Kidney epithelial cell (primary cell): Measurements from ENCODE around the gene ATM. TPM values are rescaled to one million over a fixed set of nuclear protein-coding genes. Genes with fewer than 3 reads are reported as not detected.

Experiments
- DNase-seq: peaks from one replicate; pipeline ENCODE4 v3.0.0-alpha.2; 2010; ENCODE audit warnings: low read depth
- H3K27me3 ChIP-seq: 2 replicates; pipeline ENCODE4 v1.6.0; 2011; ENCODE audit warnings: low read length; ENCODE audit not compliant: control insufficient read depth, insufficient read depth
- H3K36me3 ChIP-seq: 2 replicates; pipeline ENCODE4 v1.5.1; 2011; ENCODE audit warnings: low read length; ENCODE audit not compliant: control insufficient read depth, insufficient read depth
- H3K4me3 ChIP-seq: 2 replicates; pipeline ENCODE4 v1.5.1; 2011; ENCODE audit warnings: low read depth, mild to moderate bottlenecking, control low read depth, low read length
- CTCF ChIP-seq: IDR thresholded peaks from 2 replicates; pipeline ENCODE4 v1.5.1; 2011; ENCODE audit warnings: mild to moderate bottlenecking, moderate library complexity, low read length, control low read depth, inconsistent platforms; ENCODE audit not compliant: insufficient read depth, poor library complexity, severe bottlenecking
- total RNA-seq: library from RNA; depleted of rRNA; stranded (reverse); fragments of >200 nt; gene quantifications from 2 replicates; pipeline ENCODE4 v1.2.3, GENCODE V29; 2015

Gene ATM
- total RNA-seq, 1 donor from 2014 or later: 28.5 TPM

GRCh38 chr11:108223348-108224149 lies 682 bp downstream of the ATM start:
- DNase-seq: no peak
- H3K4me3 ChIP-seq: peak overlapping the region; percentile 65
- H3K36me3 ChIP-seq: no peaks in the 10 kb centered on the region
- no peak for TF ChIP-seq CTCF
- H3K27me3 ChIP-seq: no peaks in the 10 kb centered on the region

- no peaks in the 10 kb centered on the region for H3K27me3 ChIP-seq
- peak overlapping the region; percentile 65 for H3K4me3 ChIP-seq
- no peak for TF ChIP-seq CTCF
- no peaks in the 10 kb centered on the region for H3K36me3 ChIP-seq
- no peak for DNase-seq
Observed at GRCh38 chr11:108224366-108224765, 1.5 kb downstream of the ATM start.

- DNase-seq: no peak
- no peak overlapping the region for H3K4me3 ChIP-seq
- no peak for TF ChIP-seq CTCF
- no peaks in the 10 kb centered on the region for H3K36me3 ChIP-seq
- H3K27me3 ChIP-seq: no peaks in the 10 kb centered on the region
Observed at GRCh38 chr11:108224911-108225786, 2.3 kb downstream of the ATM start.

- no peak for DNase-seq
Observed at GRCh38 chr11:108226036-108226435, 3.2 kb downstream of the ATM start.

GRCh38 chr11:108228251-108228650 lies 5.4 kb downstream of the ATM start:
- no peak for TF ChIP-seq CTCF
- Histone ChIP-seq H3K4me3 (no peak overlapping the region), H3K27me3 (no peaks in the 10 kb centered on the region), H3K36me3 (no peaks in the 10 kb centered on the region)
- no peak for DNase-seq

More at GRCh38 chr11:108226036-108226435, 3.2 kb downstream of the ATM start:
- H3K36me3 ChIP-seq: no peaks in the 10 kb centered on the region
- H3K4me3 ChIP-seq: no peak overlapping the region
- TF ChIP-seq CTCF: no peak
- H3K27me3 ChIP-seq: no peaks in the 10 kb centered on the region
